Ovary (tissue), 9 donors: ENCODE data around the gene DNAAF5. TPM values are rescaled to one million over a fixed set of nuclear protein-coding genes. Genes with fewer than 3 reads are reported as not detected.
A peak's percentile ranks its signal among the peaks of the same experiment; 100 is the strongest.

Source experiments
- DNase-seq, 5 donors: peaks; one replicate each; pipeline ENCODE4 v3.0.0-alpha.2; 2019 to 2020
- H3K27ac ChIP-seq, 2 donors: fragments of 200-600 bp; one replicate each; pipeline versions ENCODE4 v1.5.1 to v1.8.0; 2019 to 2022
- H3K27me3 ChIP-seq: fragments of 200-600 bp; one replicate; pipeline ENCODE4 v1.8.0; 2022
- H3K36me3 ChIP-seq: fragments of 200-600 bp; sonication (generic); one replicate; pipeline ENCODE4 v1.5.1; 2019
- H3K4me1 ChIP-seq: one replicate; pipeline ENCODE4 v1.8.1; 2013; ENCODE audit warnings: mild to moderate bottlenecking, moderate library complexity; ENCODE audit not compliant: insufficient read depth
- H3K4me3 ChIP-seq: fragments of 200-600 bp; sonication (generic); one replicate; pipeline ENCODE4 v1.5.1; 2017
- H3K9me3 ChIP-seq, 2 donors: fragments of 200-600 bp in 1 of 2; sonication (generic) in 1 of 2; one replicate each; pipeline versions ENCODE4 v1.5.1 to v1.8.1; 2013 to 2019; ENCODE audit warnings: mild to moderate bottlenecking in 1 of 2, moderate library complexity in 1 of 2
- CTCF ChIP-seq, 3 donors: fragments of 450-650 bp in 2 of 3; fragments of 200-600 bp in 1 of 3; IDR thresholded peaks; one replicate each; pipeline versions ENCODE4 v1.5.1 to v1.8.0; 2016 to 2022; ENCODE audit warnings: antibody characterized with exemption in 3 of 3, mild to moderate bottlenecking in 1 of 3
- EP300 ChIP-seq: sonication (generic); formaldehyde crosslinking; IDR thresholded peaks from one replicate; pipeline ENCODE4 v1.6.1; 2017; ENCODE audit warnings: antibody characterized with exemption
- POLR2A ChIP-seq: fragments of 450-650 bp; IDR thresholded peaks from one replicate; pipeline ENCODE4 v1.6.1; 2017; ENCODE audit warnings: antibody characterized with exemption, mild to moderate bottlenecking, moderate library complexity
- WGBS, 3 donors: extraction: QIAGEN DNeasy Blood & Tissue Kit in 1 of 3; methylation state at CpG; one replicate each; pipeline versions ENCODE4 v1.1.5 to v1.1.7; 2013 to 2017; 5-methylcytosine and 5-hydroxymethylcytosine counted together
- intact Hi-C, 4 donors: fragments of 100-400 bp; cut with DNase I; formaldehyde crosslinking; loops; one replicate each; pipeline versions ENCODE4 v1.11.0 to v1.15.1; 2022 to 2023
- polyA plus RNA-seq, 2 donors: library from polyadenylated mRNA; stranded (reverse); fragments of 200-250 nt in 1 of 2; fragments of 350-450 nt in 1 of 2; fragmentation: Illumina TruSeq in 1 of 2; extraction: RNeasy Lipid Tissue Mini Kit (QIAGEN cat#74804) in 1 of 2; gene quantifications; one replicate each; pipeline ENCODE4 v1.2.3, GENCODE V29; 2013 to 2014
- total RNA-seq, 7 donors: library from RNA; depleted of rRNA in 2 of 7; stranded (reverse); fragments of >200 nt in 2 of 7; fragmentation: NEBNext Ultra II Directional in 3 of 7; extraction: Animal tissue kit (Norgen Biotek cat#: 25700) in 3 of 7; gene quantifications; one replicate each; pipeline versions ENCODE4 v1.1.0 to v1.2.4, GENCODE V29; 2016 to 2023
- donor health status: DM: no; HTN: no; CAD: no; lungs with moderate emphysema.
- donor health status: DM: no; HTN: no; CAD: no.
- donor health status: Bipolar disorder and iron deficiency.
- donor health status: DM: yes; HTN: yes; CAD: no.
- donor health status: DM: no; HTN: no; CAD: no.
- donor health status: DM: yes; HTN: yes; CAD: no.

The DNAAF5 gene
- total and polyA plus RNA-seq, 9 donors, result 12.9 to 41.0 (median 21.3) TPM

- no peaks in the 10 kb centered on the region for H3K36me3 ChIP-seq
- no peaks in the 10 kb centered on the region for H3K9me3 ChIP-seq
- DNase-seq, result peak in 4 of 5 donors; percentile 7 to 33 (median 13)
- no peak overlapping the region for H3K4me3 ChIP-seq
- H3K27ac ChIP-seq, result no peak overlapping the region
- no peak for TF ChIP-seq EP300
- TF ChIP-seq CTCF (IDR thresholded peaks at IDR 0.05), result no peak
- no peak for TF ChIP-seq POLR2A
- H3K27me3 ChIP-seq, result no peaks in the 10 kb centered on the region
- intact Hi-C loops, result no loop called here
- 93 to 94% (median 94%) methylated on average over 14 of the region's 14 CpGs for whole genome bisulfite sequencing, 3 donors
- H3K4me1 ChIP-seq, result peaks cover 7% of the 10 kb centered on the region
Measured at GRCh38 chr7:710161-710560, 16.3 kb upstream of the DNAAF5 start.

DNA sequence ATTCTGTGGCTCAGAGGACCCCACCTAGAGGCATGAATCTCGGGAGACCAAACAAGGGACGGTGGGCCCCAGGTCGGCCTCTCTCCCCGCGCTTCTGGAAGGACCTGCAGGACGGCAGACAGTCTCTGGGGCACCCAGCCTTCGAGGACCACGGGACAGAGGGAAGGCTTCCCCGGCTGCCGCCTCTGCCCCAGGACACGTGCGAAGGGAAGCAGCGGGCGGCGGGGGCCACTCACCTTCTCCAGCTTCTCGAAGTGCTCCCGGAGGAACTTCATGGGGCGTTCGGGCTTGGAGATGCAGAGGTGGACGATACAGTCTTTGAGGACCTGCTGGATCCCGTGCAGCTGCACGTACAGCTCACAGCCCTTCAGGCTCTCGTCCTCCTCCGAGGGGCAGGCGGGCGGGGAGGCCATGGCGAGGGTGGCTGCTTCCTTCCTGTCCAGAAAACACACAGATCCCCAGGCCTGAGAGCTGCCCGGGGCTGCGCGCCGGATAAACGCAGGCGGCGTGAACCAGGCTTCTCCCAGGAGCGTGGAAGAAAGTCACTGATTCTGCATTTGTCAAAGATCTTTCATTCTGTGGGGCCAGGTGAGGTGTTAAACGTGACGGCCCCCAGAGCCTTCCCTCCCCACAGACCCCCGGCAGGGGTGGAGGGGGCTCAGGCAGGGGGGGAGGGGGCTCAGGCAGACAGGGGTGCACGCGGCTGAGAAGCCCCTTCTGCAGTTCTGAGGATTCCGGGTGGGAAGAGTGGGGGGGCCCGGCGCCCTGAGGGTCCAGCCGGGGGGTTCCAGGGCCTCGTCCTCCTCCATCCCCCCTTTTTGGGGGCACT lies 15.2 kb upstream of the DNAAF5 start:
- DNase-seq, result peak; percentile 42 to 67 (median 57)
- Histone ChIP-seq H3K36me3 (no peaks in the 10 kb centered on the region), H3K27me3 (no peaks in the 10 kb centered on the region), H3K4me3 (peak overlapping the region; percentile 52), H3K9me3 (no peaks in the 10 kb centered on the region), H3K27ac (peak overlapping the region; percentile 13 to 75), H3K4me1 (peaks cover 5% of the 10 kb centered on the region)
- intact Hi-C loops, result no loop called here
- TF ChIP-seq POLR2A, result no peak
- 35 to 41% (median 36%) methylated on average over 38 to 45 of the region's 45 CpGs for WGBS, 3 donors

DNA sequence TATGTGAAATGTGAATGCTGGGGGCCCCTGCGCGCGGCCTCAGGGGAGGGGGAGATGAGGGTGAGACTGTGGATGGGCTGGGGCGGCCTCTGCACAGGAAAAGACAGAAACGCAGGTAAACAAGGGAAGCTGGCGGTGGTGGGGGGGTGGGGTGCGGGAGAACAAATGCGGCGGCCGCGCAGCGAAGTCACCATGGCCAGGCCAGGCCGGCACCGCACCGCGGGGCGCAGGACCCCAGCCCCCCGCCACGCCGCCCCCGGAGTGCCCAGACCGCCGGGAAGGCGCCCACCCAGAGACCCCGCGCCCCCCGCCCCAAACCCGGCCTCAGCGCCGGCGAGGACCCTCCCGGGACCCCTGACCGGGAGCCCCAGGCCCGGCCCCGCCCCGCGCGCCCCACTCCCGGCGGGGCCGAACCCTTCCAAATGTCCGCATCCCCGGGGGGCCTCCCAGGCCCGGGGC lies 14.5 kb upstream of the DNAAF5 start:
- Histone ChIP-seq H3K4me1 (peaks cover 5% of the 10 kb centered on the region), H3K4me3 (peak overlapping the region; percentile 52), H3K27ac (peak overlapping the region in 1 of 2 donors; percentile 75), H3K9me3 (no peaks in the 10 kb centered on the region), H3K27me3 (no peaks in the 10 kb centered on the region), H3K36me3 (no peaks in the 10 kb centered on the region)
- WGBS, 3 donors, result 0 to 1% (median 1%) methylated on average over 18 to 44 of the region's 44 CpGs
- peak in 2 of 5 donors; percentile 11 to 47 for DNase-seq
- intact Hi-C loops, result no loop called here
- TF ChIP-seq EP300 (no peak), POLR2A (no peak), CTCF (IDR thresholded peaks at IDR 0.05) (no peak)

GRCh38 chr7:712381-713138 lies 13.9 kb upstream of the DNAAF5 start:
- Histone ChIP-seq H3K36me3 (no peaks in the 10 kb centered on the region), H3K27ac (peak overlapping the region in 1 of 2 donors; percentile 75), H3K9me3 (no peaks in the 10 kb centered on the region), H3K4me3 (peak overlapping the region; percentile 52), H3K4me1 (peaks cover 5% of the 10 kb centered on the region), H3K27me3 (no peaks in the 10 kb centered on the region)
- 13 to 70% (median 47%) methylated on average over 12 to 73 of the region's 74 CpGs for WGBS, 3 donors
- intact Hi-C loops, result no loop called here
- DNase-seq, result peak in 4 of 5 donors; percentile 22 to 60 (median 39)
- TF ChIP-seq CTCF (IDR thresholded peaks at IDR 0.05), result no peak
- TF ChIP-seq EP300, result no peak
- no peak for TF ChIP-seq POLR2A
